ENCODE measurements around the gene C20orf141.
"Not testable (repeated sequence)": the region's sequence is repeated elsewhere in the genome, so short reads cannot be mapped to it uniquely, and the experiment has no call there.

The C20orf141 gene

GRCh38 chr20:2820896-2821869 lies 6.4 kb downstream of the C20orf141 start:
- no peak for TF ChIP-seq CTCF (IDR thresholded peaks at IDR 0.05)
- H3K27ac ChIP-seq = no peak overlapping the region
- H3K9me3 ChIP-seq = no peaks in the 10 kb centered on the region
- H3K36me3 ChIP-seq = no peaks in the 10 kb centered on the region
- H3K4me1 ChIP-seq (ENCODE audit: control insufficient read depth in 1 of 2, insufficient read depth in 1 of 2, low read depth in 1 of 2, low read length in 1 of 2) = no peaks in the 10 kb centered on the region
- no peak overlapping the region for H3K4me3 ChIP-seq (ENCODE audit: low read depth in 1 of 2, low read length in 1 of 2)
- H3K27me3 ChIP-seq = peaks cover 47% of the 10 kb centered on the region

GRCh38 chr20:2822073-2822472 lies 7.3 kb downstream of the C20orf141 start:
- no peaks in the 10 kb centered on the region for H3K4me1 ChIP-seq (ENCODE audit: control insufficient read depth in 1 of 2, insufficient read depth in 1 of 2, low read depth in 1 of 2, low read length in 1 of 2)
- no peak overlapping the region for H3K27ac ChIP-seq
- TF ChIP-seq CTCF (IDR thresholded peaks at IDR 0.05) = no peak
- H3K9me3 ChIP-seq = no peaks in the 10 kb centered on the region
- H3K4me3 ChIP-seq (ENCODE audit: low read depth in 1 of 2, low read length in 1 of 2) = no peak overlapping the region
- H3K27me3 ChIP-seq = peaks cover 55% of the 10 kb centered on the region
- H3K36me3 ChIP-seq = no peaks in the 10 kb centered on the region

GRCh38 chr20:2825761-2826160 lies 11.0 kb downstream of the C20orf141 start:
- no peaks in the 10 kb centered on the region for H3K9me3 ChIP-seq
- H3K27ac ChIP-seq = no peak overlapping the region
- no peaks in the 10 kb centered on the region for H3K36me3 ChIP-seq
- H3K4me3 ChIP-seq (ENCODE audit: low read depth in 1 of 2, low read length in 1 of 2) = no peak overlapping the region
- H3K27me3 ChIP-seq = peaks cover 64% of the 10 kb centered on the region
- no peaks in the 10 kb centered on the region for H3K4me1 ChIP-seq (ENCODE audit: control insufficient read depth in 1 of 2, insufficient read depth in 1 of 2, low read depth in 1 of 2, low read length in 1 of 2)
- TF ChIP-seq CTCF (IDR thresholded peaks at IDR 0.05) = no peak

- no peak for TF ChIP-seq CTCF (IDR thresholded peaks at IDR 0.05)
- no peak overlapping the region for H3K4me3 ChIP-seq (ENCODE audit: low read depth in 1 of 2, low read length in 1 of 2)
- peaks cover 58% of the 10 kb centered on the region for H3K27me3 ChIP-seq
- no peaks in the 10 kb centered on the region for H3K9me3 ChIP-seq
- H3K27ac ChIP-seq = no peak overlapping the region
- no peaks in the 10 kb centered on the region for H3K4me1 ChIP-seq (ENCODE audit: control insufficient read depth in 1 of 2, insufficient read depth in 1 of 2, low read depth in 1 of 2, low read length in 1 of 2)
- no peaks in the 10 kb centered on the region for H3K36me3 ChIP-seq
Observed at GRCh38 chr20:2826655-2827054, 11.9 kb downstream of the C20orf141 start.

- H3K27me3 ChIP-seq = peaks cover 52% of the 10 kb centered on the region
- no peaks in the 10 kb centered on the region for H3K36me3 ChIP-seq
- no peaks in the 10 kb centered on the region for H3K9me3 ChIP-seq
- no peaks in the 10 kb centered on the region for H3K4me1 ChIP-seq (ENCODE audit: control insufficient read depth in 1 of 2, insufficient read depth in 1 of 2, low read depth in 1 of 2, low read length in 1 of 2)
- no peak for TF ChIP-seq CTCF (IDR thresholded peaks at IDR 0.05)
- no peak overlapping the region for H3K27ac ChIP-seq
- no peak overlapping the region for H3K4me3 ChIP-seq (ENCODE audit: low read depth in 1 of 2, low read length in 1 of 2)
Observed at GRCh38 chr20:2829376-2829775, 14.6 kb downstream of the C20orf141 start.

- H3K36me3 ChIP-seq; H3K27ac ChIP-seq; H3K4me1 ChIP-seq (ENCODE audit: control insufficient read depth in 1 of 2, insufficient read depth in 1 of 2, low read depth in 1 of 2, low read length in 1 of 2); H3K9me3 ChIP-seq; H3K4me3 ChIP-seq (ENCODE audit: low read depth in 1 of 2, low read length in 1 of 2): not testable (repeated sequence)
- peaks cover 46% of the 10 kb centered on the region for H3K27me3 ChIP-seq
Observed at GRCh38 chr20:2831206-2831605, 16.4 kb downstream of the C20orf141 start.
